GM12878 (cell line): ENCODE results near the gene WWP2. TPM values are rescaled to one million over a fixed set of nuclear protein-coding genes. Genes with fewer than 3 reads are reported as not detected.

Source experiments
- ATAC-seq: fragments of 200-7000 bp; cut with Tn5 transposase; 3 replicates; pipeline ENCODE4 v1.9.1; 2020; ENCODE audit warnings: mild to moderate bottlenecking, moderate library complexity
- BruUV-seq: library from RNA; stranded (reverse); fragments of 400-500 nt; replicated peaks from 2 replicates; lab custom pipeline; 2021; lab: Mats Ljungman, UMichigan
- CTCF ChIA-PET: fragments of 300-600 bp; sonication (Branson Sonifier 250); formaldehyde crosslinking; extraction: SDS; loops from one replicate; lab custom pipeline; 2021; ENCODE audit warnings: inconsistent platforms; lab: Yijun Ruan, JAX
- POLR2A ChIA-PET: fragments of 350-600 bp; formaldehyde crosslinking; extraction: SDS; loops from one replicate; lab custom pipeline; 2021; ENCODE audit warnings: inconsistent platforms; lab: Charles Lee
- RAD21 ChIA-PET: fragments of 300-600 bp; sonication (Branson Sonifier 250); formaldehyde crosslinking; loops from one replicate; lab custom pipeline; 2023; ENCODE audit warnings: antibody characterized with exemption; ENCODE audit not compliant: unreplicated experiment; lab: Charles Lee
- SMC1A ChIA-PET: fragments of 300-600 bp; sonication (Branson Sonifier 250); formaldehyde crosslinking; loops from one replicate; lab custom pipeline; 2023; ENCODE audit not compliant: unreplicated experiment, uncharacterized antibody; lab: Charles Lee
- DNase-seq: peaks from one replicate; pipeline ENCODE4 v3.0.0-alpha.2; 2011; ENCODE audit warnings: low read depth, low spot score
- FAIRE-seq: peaks from 3 replicates; lab custom pipeline; 2011; peaks lifted over from hg19 to GRCh38; lab: Jason Lieb, UNC
- H2AFZ ChIP-seq: 2 replicates; pipeline ENCODE4 v1.6.0; 2011; ENCODE audit warnings: low read depth, low read length, control low read depth; ENCODE audit not compliant: control insufficient read depth
- H3K27ac ChIP-seq: 2 replicates; pipeline ENCODE4 v1.5.1; 2011; ENCODE audit warnings: control low read depth; ENCODE audit not compliant: control insufficient read depth, insufficient read depth
- H3K27me3 ChIP-seq, 2 experiments: replicated peaks in 1 of 2; 2 replicates each; pipeline versions ENCODE4 v1.6.0 to v1.6.1; 2011; ENCODE audit warnings: low read length in 1 of 2; ENCODE audit not compliant: control insufficient read depth in 2 of 2, insufficient read depth in 2 of 2
- H3K36me3 ChIP-seq, 2 experiments: 2 replicates each; pipeline ENCODE4 v1.5.1; 2011; ENCODE audit warnings: low read length in 1 of 2; ENCODE audit not compliant: control insufficient read depth in 2 of 2, insufficient read depth in 2 of 2
- H3K4me1 ChIP-seq: 2 replicates; pipeline ENCODE4 v1.6.1; 2011; ENCODE audit warnings: mild to moderate bottlenecking, low read length, moderate library complexity, mixed read lengths; ENCODE audit not compliant: control insufficient read depth, insufficient read depth
- H3K4me2 ChIP-seq: 2 replicates; pipeline ENCODE4 v1.6.0; 2011; ENCODE audit warnings: control low read depth; ENCODE audit not compliant: control insufficient read depth, insufficient read depth
- H3K4me3 ChIP-seq: fragments of 200-600 bp; sonication (generic); 2 replicates; pipeline ENCODE4 v1.5.1; 2016
- H3K79me2 ChIP-seq: 2 replicates; pipeline ENCODE4 v1.6.0; 2011; ENCODE audit warnings: low read length; ENCODE audit not compliant: control insufficient read depth, insufficient read depth
- H3K9ac ChIP-seq: 2 replicates; pipeline ENCODE4 v1.8.0; 2011; ENCODE audit warnings: low read length, control low read depth, mixed read lengths; ENCODE audit not compliant: control insufficient read depth, insufficient read depth
- H3K9me3 ChIP-seq: replicated peaks from 3 replicates; pipeline ENCODE4 v1.5.1; 2011; ENCODE audit warnings: mild to moderate bottlenecking, low read length; ENCODE audit not compliant: control insufficient read depth, insufficient read depth
- H4K20me1 ChIP-seq: 2 replicates; pipeline ENCODE4 v1.6.0; 2011; ENCODE audit not compliant: control insufficient read depth, insufficient read depth
- ETV6 ChIP-seq, 2 experiments: fragments of 450-650 bp in 1 of 2; IDR thresholded peaks in 1 of 2; conservative IDR thresholded peaks in 1 of 2; 2 replicates each; pipeline ENCODE4 v1.6.1; 2014; ENCODE audit warnings: antibody characterized with exemption in 1 of 2, borderline replicate concordance in 1 of 2, low read depth in 1 of 2, mild to moderate bottlenecking in 1 of 2, moderate library complexity in 1 of 2
- FOXK2 ChIP-seq: fragments of 450-650 bp; IDR thresholded peaks from 2 replicates; pipeline ENCODE4 v1.6.1; 2017; ENCODE audit warnings: mild to moderate bottlenecking, moderate library complexity
- GATAD2B ChIP-seq: fragments of 450-650 bp; conservative IDR thresholded peaks from 2 replicates; pipeline ENCODE4 v1.6.1; 2017; ENCODE audit warnings: low read depth, mild to moderate bottlenecking, moderate library complexity
- KAT2A ChIP-seq: conservative IDR thresholded peaks from 2 replicates; pipeline ENCODE4 v1.6.1; 2011; ENCODE audit warnings: low read depth, low read length; ENCODE audit not compliant: control insufficient read depth
- LARP7 ChIP-seq: fragments of 450-650 bp; IDR thresholded peaks from 2 replicates; pipeline ENCODE4 v1.6.1; 2017; ENCODE audit warnings: mild to moderate bottlenecking
- NR2C2 ChIP-seq: IDR thresholded peaks from 2 replicates; pipeline ENCODE4 v1.6.1; 2011; ENCODE audit warnings: borderline replicate concordance, low read depth; ENCODE audit not compliant: control insufficient read depth, insufficient read length
- RELB ChIP-seq: fragments of 450-650 bp; IDR thresholded peaks from 2 replicates; pipeline ENCODE4 v1.6.1; 2017; ENCODE audit warnings: low read depth, mild to moderate bottlenecking, moderate library complexity
- SREBF1 ChIP-seq: IDR thresholded peaks from 2 replicates; pipeline ENCODE4 v1.6.1; 2012; ENCODE audit warnings: mild to moderate bottlenecking, low read length
- SUZ12 ChIP-seq: fragments of 200-600 bp; sonication (generic); IDR thresholded peaks from one replicate; pipeline ENCODE4 v1.6.1; 2018; ENCODE audit warnings: antibody characterized with exemption, mild to moderate bottlenecking; ENCODE audit not compliant: unreplicated experiment
- ZZZ3 ChIP-seq: IDR thresholded peaks from 2 replicates; pipeline ENCODE4 v1.6.1; 2011; ENCODE audit warnings: low read depth; ENCODE audit not compliant: control insufficient read depth, insufficient read length
- WGBS: methylation state at CpG from one replicate; pipeline ENCODE4 v1.1.6; 2016; ENCODE audit warnings: low lambda C conversion rate; ENCODE audit not compliant: insufficient replicate concordance, insufficient coverage; ENCODE audit errors: missing lambda C conversion rate; 5-methylcytosine and 5-hydroxymethylcytosine counted together
- in situ Hi-C: fragments of 300-500 bp; cut with MboI; formaldehyde crosslinking; loops from 9 replicates; pipeline ENCODE4 v1.14.3; 2018; ENCODE audit warnings: mixed read lengths
- intact Hi-C: fragments of 100-400 bp; cut with micrococcal nuclease; formaldehyde crosslinking; loops from one replicate; pipeline ENCODE4 v1.14.2; 2022; ENCODE audit not compliant: unreplicated experiment
- polyA plus RNA-seq, 11 experiments: library from polyadenylated mRNA; depleted of rRNA in 4 of 11; unstranded in 6 of 11; stranded (reverse) in 5 of 11; fragments of >200 nt; fragmentation: Nextera tagmentation in 4 of 11; fragmentation: Illumina TruSeq in 1 of 11; extraction: Ambion mirVana in 4 of 11; extraction: Trizol in 1 of 11; gene quantifications; 1 replicate in 1 of 11; 2 replicates in 10 of 11; pipeline versions ENCODE4 v1.2.1 to v1.2.3, GENCODE V29; 2011 to 2016; ENCODE audit warnings: inconsistent platforms in 2 of 11, missing spikeins in 2 of 11, low read depth in 1 of 11
- total RNA-seq, 4 experiments: library from RNA; depleted of rRNA in 3 of 4; stranded (reverse); fragments of >200 nt in 3 of 4; fragmentation: Illumina TruSeq in 1 of 4; extraction: Trizol in 1 of 4; gene quantifications; 2 replicates each; pipeline versions ENCODE4 v1.2.1 to v1.2.3, GENCODE V29; 2013 to 2021

WWP2 gene
- total and polyA plus RNA-seq, 10 of the 15 experiments (the other 5 are each of a cell fraction or from before 2014, with no cell fraction given), result 2.8 to 47.0 (median 23.8) TPM

- TF ChIP-seq NR2C2 (no peak), ZZZ3 (no peak)
These were observed 13.3 kb upstream of the WWP2 start (continued) for GRCh38 chr16:69748694-69749345.

GRCh38 chr16:69754143-69754468, 8.0 kb upstream of the WWP2 start:
- H3K27ac ChIP-seq, result peak overlapping the region; percentile 97
- BruUV-seq, result no TSS peak
- in situ Hi-C loops, result loop anchor here (5.0 kb wide), 1 partner anchor 357 kb away; no protein-coding TSS in a partner anchor
- TF ChIP-seq KAT2A (no peak), FOXK2 (no peak), LARP7 (no peak), SREBF1 (no peak), GATAD2B (no peak), ETV6 (conservative IDR thresholded peaks at IDR 0.05 in 1 of 2, IDR thresholded peaks at IDR 0.05 in 1 of 2; ENCODE audit: borderline replicate concordance in 1 of 2, low read depth in 1 of 2) (no peak), SUZ12 (no peak), RELB (no peak)
- ChIA-PET SMC1A (interaction anchor here (0.7 to 3.6 kb wide), 26 partner anchors 9 to 477 kb away, joined by 3 to 47 read pairs (median 4); partner anchors contain the start of genes NQO1, PDF and WWP2), POLR2A (interaction anchor here (0.5 to 2.4 kb wide), 16 partner anchors 9 to 357 kb away, joined by 3 to 25 read pairs (median 4); partner anchors contain the start of genes NQO1 and WWP2), CTCF (interaction anchor here (0.7 to 7.8 kb wide), 35 partner anchors 8 to 604 kb away, joined by 3 to 108 read pairs (median 4); partner anchors contain the start of gene NQO1), RAD21 (interaction anchor here (0.8 to 3.0 kb wide), 21 partner anchors 9 to 370 kb away, joined by 3 to 51 read pairs (median 4); partner anchors contain the start of genes NQO1 and WWP2)
- ATAC-seq (no peak; the same call in 2 of the 3 replicates), FAIRE-seq (no peak), DNase-seq (no peak)
- peaks cover 5% of the 10 kb centered on the region for H3K4me1 ChIP-seq
- peak overlapping the region; percentile 93 for H2AFZ ChIP-seq
- H3K4me3 ChIP-seq, result peak overlapping the region; percentile 93
- peak overlapping the region; percentile 70 for H3K4me2 ChIP-seq
- H3K9me3 ChIP-seq, result no peaks in the 10 kb centered on the region
- peaks cover under 1 to 10% of the 10 kb centered on the region in 2 experiments; a peak in 2 of 4 replicates for H3K36me3 ChIP-seq
- no peaks in the 10 kb centered on the region for H4K20me1 ChIP-seq
- peak overlapping the region; percentile 100 for H3K9ac ChIP-seq
- intact Hi-C loops, result loop anchor here (1.0 to 10.0 kb wide), 4 partner anchors 27 to 419 kb away; partner anchors contain the start of genes COG8, NIP7, NQO1 and PDF
- WGBS, result 0% methylated on average over 4 of the region's 4 CpGs
- peaks cover 41% of the 10 kb centered on the region for H3K79me2 ChIP-seq
- no peaks in the 10 kb centered on the region for H3K27me3 ChIP-seq
